Amygdala (tissue), 56 donors: ENCODE results near the gene GPR61.

Experiments
- DNase-seq, 56 donors: peaks; one replicate each; lab custom pipeline; 2025; lab: John Stamatoyannopoulos, UW

The GPR61 gene

DNA sequence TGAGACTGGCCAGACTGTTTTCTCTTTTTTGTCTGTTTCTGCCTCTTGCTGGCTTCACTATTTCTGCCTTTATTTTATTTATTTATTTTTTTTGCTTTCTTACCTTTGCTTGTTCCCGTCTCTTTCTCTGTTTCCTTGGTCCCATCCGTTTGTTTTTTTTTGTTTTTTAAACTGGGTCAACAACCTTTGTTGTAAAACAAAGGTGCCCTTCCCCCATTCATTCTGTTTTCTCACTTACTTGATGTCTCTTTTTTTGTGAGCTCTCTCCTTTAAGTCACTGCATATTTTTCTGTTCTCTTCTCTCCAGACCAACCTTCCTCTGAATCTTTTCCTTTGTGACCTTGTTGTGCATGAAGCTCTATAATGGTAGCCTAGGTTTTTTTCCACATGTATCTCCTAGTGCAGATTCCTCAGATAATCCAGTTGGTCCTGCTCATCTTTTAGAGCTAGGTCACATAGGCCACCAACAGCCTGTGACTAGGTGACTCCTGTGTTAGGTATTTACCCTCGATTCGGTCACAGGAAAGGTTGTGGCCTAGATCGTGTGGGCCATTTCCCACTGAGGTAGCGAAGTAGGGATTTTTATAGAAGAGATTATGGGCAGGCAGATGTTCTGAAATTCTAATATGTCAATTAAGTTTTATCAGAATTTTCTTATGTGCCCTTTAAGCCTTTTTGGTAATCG, 24.7 kb downstream of the GPR61 start:
- DNase-seq: no peak

DNA sequence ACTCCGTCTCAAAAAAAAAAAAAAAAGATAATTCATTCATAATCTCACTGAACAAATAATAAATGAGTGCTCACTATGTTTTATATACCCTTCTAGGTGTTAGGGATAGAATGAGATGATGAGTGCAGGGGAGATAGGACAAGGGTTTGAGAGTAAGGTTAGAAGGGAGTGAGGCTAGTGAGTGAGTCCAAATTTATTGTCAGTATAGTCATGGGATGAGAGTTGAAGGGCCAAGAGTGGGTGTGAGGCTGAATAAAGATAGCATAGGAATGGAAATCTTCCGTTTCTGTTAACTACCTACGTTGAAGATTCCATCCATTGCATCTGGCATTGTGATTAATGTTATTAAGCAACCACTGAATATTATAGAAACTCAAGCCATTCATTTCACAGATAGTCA, 25.6 kb downstream of the GPR61 start:
- DNase-seq: no peak

GRCh38 chr1:109566982-109567381, 27.3 kb downstream of the GPR61 start:
- no peak for DNase-seq

GRCh38 chr1:109567877-109568672, 28.4 kb downstream of the GPR61 start:
- DNase-seq: no peak

- DNase-seq: no peak
These were observed 29.7 kb downstream of the GPR61 start for GRCh38 chr1:109569323-109569722.

GRCh38 chr1:109570414-109570813, 30.7 kb downstream of the GPR61 start:
- DNase-seq: no peak

DNA sequence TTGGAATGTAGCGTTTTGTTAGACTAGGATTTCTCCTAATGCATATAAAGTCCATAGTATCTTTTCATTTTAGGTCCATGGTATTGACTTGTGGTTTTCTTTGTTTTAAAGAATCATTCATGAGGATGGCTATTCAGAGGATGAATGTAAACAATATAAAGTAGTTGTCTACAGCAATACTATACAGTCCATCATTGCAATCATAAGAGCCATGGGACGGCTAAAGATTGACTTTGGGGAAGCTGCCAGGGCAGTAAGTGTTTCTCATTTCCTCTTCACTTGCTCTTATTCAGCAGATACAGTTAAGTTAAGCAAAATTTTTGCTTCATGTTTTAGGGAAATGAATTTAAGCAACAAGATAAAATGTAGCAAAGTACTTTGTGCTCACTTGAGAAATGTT, 34.1 kb downstream of the GPR61 start:
- DNase-seq: no peak

DNA sequence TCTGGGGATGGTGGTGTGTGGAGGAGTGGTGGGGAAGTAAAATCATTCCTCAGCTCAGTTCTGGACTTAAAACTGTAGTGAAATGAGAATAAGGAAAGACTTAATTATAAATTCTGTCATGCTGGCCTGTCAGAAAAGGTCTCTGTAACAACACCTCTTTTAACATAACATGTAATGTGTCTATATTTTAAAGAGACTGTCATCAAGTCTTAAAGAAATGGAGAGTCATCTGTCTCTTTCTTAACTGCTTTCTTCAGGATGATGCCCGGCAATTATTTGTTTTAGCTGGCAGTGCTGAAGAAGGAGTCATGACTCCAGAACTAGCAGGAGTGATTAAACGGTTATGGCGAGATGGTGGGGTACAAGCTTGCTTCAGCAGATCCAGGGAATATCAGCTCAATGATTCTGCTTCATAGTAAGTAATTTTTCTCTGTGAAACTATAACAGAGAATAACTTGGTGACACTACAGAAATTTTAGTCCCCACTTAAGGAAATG, 39.3 kb downstream of the GPR61 start:
- DNase-seq: no peak

DNA sequence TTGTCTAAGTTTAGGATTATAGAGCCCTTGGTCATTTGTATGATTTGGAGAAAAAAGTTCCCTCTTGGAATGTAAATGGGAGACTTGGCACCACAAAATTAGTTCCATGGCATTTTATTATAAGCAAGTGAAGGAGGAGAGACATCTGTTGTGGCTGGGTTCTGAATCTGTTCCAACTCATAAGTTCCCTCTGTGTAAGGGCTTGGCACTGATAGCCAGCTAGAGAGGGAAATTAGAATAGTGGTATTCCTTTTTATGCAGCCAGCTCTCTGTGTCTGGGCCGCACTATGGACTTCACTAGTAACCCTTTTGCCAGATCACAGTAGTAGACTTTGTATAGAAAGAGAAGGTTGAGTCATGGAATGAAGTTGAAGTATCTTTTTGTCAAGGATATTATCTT, 39.8 kb downstream of the GPR61 start:
- DNase-seq: peak in 3 of 56 donors; percentile 3 to 26 (median 6)

- no peak for DNase-seq
These were observed 42.3 kb downstream of the GPR61 start for GRCh38 chr1:109582021-109582420.

DNA sequence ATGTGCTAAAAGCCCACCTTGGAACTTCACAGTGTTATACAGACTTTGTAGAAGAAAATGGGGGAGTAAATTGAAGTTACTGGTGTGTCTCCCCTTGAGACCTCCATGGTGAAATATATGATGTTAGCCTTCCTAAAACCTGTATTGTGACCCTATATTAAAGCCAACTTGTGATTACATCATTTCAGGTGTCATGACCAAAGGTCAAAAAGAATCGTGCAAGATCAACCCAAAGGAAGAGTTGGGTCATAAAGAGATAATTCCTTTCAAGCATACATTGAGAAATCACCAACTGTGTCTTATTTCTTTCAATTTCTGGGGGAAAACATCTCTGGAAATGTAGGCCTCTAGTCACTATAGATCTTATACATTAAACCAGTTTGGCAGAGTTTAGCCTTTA, 45.1 kb downstream of the GPR61 start:
- DNase-seq: no peak

DNA sequence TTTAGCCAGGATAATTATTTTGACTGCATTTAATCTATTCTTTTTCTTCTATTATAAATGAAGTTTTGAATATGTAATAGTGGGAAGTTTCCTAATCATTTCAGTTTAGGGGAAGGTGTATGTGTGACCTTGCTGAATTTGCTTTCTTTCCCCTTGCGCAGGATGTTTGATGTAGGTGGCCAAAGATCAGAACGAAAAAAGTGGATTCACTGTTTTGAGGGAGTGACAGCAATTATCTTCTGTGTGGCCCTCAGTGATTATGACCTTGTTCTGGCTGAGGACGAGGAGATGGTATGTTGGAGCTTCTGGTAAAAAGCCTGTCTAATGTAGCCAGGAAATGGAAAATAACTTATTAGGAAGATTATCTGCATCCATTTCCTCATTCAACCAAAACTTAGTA, 46.4 kb downstream of the GPR61 start:
- no peak for DNase-seq

- DNase-seq: no peak
These were observed 49.5 kb downstream of the GPR61 start for GRCh38 chr1:109589177-109589576.

GRCh38 chr1:109589679-109590078, 50.0 kb downstream of the GPR61 start:
- DNase-seq: no peak

DNA sequence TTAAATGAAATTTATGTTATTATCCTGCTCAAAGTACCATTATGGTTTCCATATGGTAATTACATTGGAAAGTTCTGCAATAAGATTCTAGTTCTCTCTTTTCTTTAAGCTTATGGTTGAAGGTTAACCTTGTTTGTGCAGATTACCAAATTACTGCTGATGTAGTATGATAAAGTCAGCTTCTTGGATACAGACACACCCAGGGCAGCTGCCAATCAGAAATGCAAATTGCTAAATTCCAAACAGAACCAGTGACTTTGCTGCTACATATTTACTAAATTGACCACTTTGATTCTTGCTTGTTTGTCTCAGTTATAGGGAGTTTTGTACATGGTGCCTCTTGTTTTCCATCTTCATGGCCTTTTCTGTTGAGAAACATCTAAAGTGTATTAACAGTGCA, 53.2 kb downstream of the GPR61 start:
- no peak for DNase-seq

DNA sequence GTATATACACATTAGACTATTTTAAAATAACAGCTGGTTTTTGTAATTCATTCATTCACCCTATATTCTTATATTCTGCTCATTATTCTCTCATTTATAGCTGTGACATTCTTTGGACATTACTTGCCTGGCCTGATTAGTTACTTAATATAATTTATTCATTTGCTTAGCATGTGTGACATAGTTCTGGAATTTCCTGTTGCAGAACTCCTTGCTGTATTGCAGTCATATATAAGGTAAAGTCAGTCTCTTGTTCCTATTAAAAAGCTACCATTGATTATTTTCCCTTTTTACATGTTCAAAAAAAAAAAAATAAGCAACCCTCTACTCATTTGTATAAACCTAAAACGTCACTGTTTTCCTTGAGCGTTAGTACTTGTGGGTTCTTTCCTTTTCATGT, 55.9 kb downstream of the GPR61 start:
- DNase-seq: no peak
